ENCODE data around the gene IREB2. TPM values are rescaled to one million over a fixed set of nuclear protein-coding genes. Genes with fewer than 3 reads are reported as not detected.

IREB2 gene
- total RNA-seq, 1 experiment from 2014 or later: 6.5 TPM

DNA sequence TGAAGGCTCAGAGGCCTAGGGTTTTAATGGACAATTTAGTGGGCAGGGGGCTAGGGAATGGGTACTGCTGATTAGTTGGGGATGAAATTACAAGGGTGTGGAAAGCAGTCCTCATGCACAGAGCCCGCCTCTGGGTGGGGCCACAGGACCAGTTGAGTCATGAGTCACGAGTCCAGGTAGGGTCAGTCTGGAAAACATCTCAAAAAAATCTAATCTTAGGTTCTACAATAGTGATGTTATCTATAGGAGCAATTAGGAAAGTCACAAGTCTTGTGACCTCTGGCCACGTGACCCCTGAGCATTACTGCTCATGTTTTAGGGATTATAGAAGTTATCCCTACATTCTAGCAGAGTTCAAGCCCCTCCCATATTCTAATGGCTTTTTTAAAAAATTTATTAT lies 18.6 kb upstream of the IREB2 start:
- Histone ChIP-seq H3K9me2 (replicated peaks; ENCODE audit: low read length) (no peaks in the 10 kb centered on the region), H2AFZ (ENCODE audit: low read length) (no peak overlapping the region), H3K9ac (ENCODE audit: low read length) (no peak overlapping the region), H3K36me3 (ENCODE audit: low read depth, low read length) (no peaks in the 10 kb centered on the region), H3K4me3 (ENCODE audit: low read length) (no peak overlapping the region), H3K27ac (ENCODE audit: low read length) (no peak overlapping the region), H4K20me1 (ENCODE audit: low read length) (no peaks in the 10 kb centered on the region), H3F3A (ENCODE audit: low read length, unreplicated experiment) (no peaks in the 10 kb centered on the region), H3K27me3 (ENCODE audit: low read length) (no peaks in the 10 kb centered on the region), H3K79me2 (ENCODE audit: low read length) (no peaks in the 10 kb centered on the region), H3K4me1 (ENCODE audit: insufficient read depth, low read length) (peaks cover 4% of the 10 kb centered on the region; the same call in 1 of the 2 replicates), H3K9me3 (ENCODE audit: low read length) (no peaks in the 10 kb centered on the region), H3K4me2 (ENCODE audit: low read length) (no peak overlapping the region)
- intact Hi-C loops (cut with micrococcal nuclease): loop anchor here (5.0 kb wide), 1 partner anchor 307 kb away; no protein-coding TSS in a partner anchor
- CTCF ChIA-PET: no interaction called here
- ATAC-seq (no peak), DNase-seq (no peak)
- no TSS peak for BruUV-seq (replicated peaks)
- POLR2A ChIA-PET (ENCODE audit: unreplicated experiment): no interaction called here
- TF ChIP-seq EZH2 (IDR thresholded peaks at IDR 0.05; ENCODE audit: low read length, unreplicated experiment): no peak
- TF ChIP-seq EZH2phosphoT487 (IDR thresholded peaks at IDR 0.05; ENCODE audit: borderline replicate concordance, low read length): no peak
- TF ChIP-seq, protein P1, sequence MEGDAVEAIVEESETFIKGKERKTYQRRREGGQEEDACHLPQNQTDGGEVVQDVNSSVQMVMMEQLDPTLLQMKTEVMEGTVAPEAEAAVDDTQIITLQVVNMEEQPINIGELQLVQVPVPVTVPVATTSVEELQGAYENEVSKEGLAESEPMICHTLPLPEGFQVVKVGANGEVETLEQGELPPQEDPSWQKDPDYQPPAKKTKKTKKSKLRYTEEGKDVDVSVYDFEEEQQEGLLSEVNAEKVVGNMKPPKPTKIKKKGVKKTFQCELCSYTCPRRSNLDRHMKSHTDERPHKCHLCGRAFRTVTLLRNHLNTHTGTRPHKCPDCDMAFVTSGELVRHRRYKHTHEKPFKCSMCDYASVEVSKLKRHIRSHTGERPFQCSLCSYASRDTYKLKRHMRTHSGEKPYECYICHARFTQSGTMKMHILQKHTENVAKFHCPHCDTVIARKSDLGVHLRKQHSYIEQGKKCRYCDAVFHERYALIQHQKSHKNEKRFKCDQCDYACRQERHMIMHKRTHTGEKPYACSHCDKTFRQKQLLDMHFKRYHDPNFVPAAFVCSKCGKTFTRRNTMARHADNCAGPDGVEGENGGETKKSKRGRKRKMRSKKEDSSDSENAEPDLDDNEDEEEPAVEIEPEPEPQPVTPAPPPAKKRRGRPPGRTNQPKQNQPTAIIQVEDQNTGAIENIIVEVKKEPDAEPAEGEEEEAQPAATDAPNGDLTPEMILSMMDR (conservative IDR thresholded peaks at IDR 0.05; ENCODE audit: low read depth, low read length): no peak

DNA sequence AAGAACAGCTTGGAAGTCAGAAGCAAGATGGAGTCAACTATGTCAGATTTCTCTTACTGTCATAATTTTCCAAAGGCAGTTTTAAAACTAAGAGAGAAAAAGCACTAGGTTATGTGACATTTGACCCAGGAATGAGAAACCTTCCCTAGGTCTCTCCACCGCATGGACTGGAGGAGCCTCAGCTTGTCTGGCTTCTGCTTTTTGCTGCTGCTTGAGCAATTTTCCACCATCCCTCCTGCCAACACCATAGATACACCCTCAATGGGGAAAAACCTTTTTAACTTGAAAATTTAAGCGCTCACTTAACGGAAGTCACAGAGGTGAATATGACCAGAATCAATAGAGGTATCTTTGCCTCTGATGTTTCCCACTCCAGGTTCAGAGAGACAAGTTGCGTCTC lies 17.8 kb upstream of the IREB2 start:
- Histone ChIP-seq H3F3A (ENCODE audit: low read length, unreplicated experiment) (no peaks in the 10 kb centered on the region), H2AFZ (ENCODE audit: low read length) (no peak overlapping the region), H3K9me3 (ENCODE audit: low read length) (no peaks in the 10 kb centered on the region), H4K20me1 (ENCODE audit: low read length) (no peaks in the 10 kb centered on the region), H3K79me2 (ENCODE audit: low read length) (no peaks in the 10 kb centered on the region), H3K4me2 (ENCODE audit: low read length) (no peak overlapping the region), H3K27ac (ENCODE audit: low read length) (no peak overlapping the region), H3K4me3 (ENCODE audit: low read length) (no peak overlapping the region), H3K36me3 (ENCODE audit: low read depth, low read length) (no peaks in the 10 kb centered on the region), H3K9me2 (replicated peaks; ENCODE audit: low read length) (no peaks in the 10 kb centered on the region), H3K27me3 (ENCODE audit: low read length) (no peaks in the 10 kb centered on the region), H3K9ac (ENCODE audit: low read length) (no peak overlapping the region), H3K4me1 (ENCODE audit: insufficient read depth, low read length) (peaks cover 4% of the 10 kb centered on the region; the same call in 1 of the 2 replicates)
- POLR2A ChIA-PET (ENCODE audit: unreplicated experiment): no interaction called here
- DNase-seq: no peak
- intact Hi-C loops (cut with micrococcal nuclease): no loop called here
- CTCF ChIA-PET: no interaction called here
- no peak for ATAC-seq
- TF ChIP-seq, protein P1 (conservative IDR thresholded peaks at IDR 0.05; ENCODE audit: low read depth, low read length): no peak
- TF ChIP-seq EZH2 (IDR thresholded peaks at IDR 0.05; ENCODE audit: low read length, unreplicated experiment) (no peak), EZH2phosphoT487 (IDR thresholded peaks at IDR 0.05; ENCODE audit: borderline replicate concordance, low read length) (no peak)
- BruUV-seq (replicated peaks): no TSS peak

DNA sequence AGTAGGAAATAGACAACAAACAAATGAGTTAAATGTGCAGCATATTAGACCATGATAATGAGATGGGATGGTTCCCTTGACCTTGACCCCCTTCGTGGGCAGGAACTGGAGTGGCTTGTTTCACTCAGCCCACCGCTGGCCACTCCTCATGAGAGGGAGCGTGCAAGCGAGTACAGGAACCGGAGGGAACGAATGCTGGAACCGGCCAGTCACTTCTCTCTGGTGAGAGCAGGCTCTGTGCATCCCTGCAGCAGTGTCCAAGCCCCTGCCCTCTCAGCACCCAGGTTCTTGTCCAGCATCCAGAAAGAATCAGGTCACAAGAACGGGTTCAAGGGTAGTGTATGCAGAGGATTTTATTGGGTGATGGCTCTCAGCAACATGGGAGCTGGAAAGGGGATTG lies 17.2 kb upstream of the IREB2 start:
- Histone ChIP-seq H3K4me2 (ENCODE audit: low read length) (no peak overlapping the region), H3K9me2 (replicated peaks; ENCODE audit: low read length) (no peaks in the 10 kb centered on the region), H3K9me3 (ENCODE audit: low read length) (no peaks in the 10 kb centered on the region), H3K79me2 (ENCODE audit: low read length) (no peaks in the 10 kb centered on the region), H3K4me1 (ENCODE audit: insufficient read depth, low read length) (peaks cover 4% of the 10 kb centered on the region; the same call in 1 of the 2 replicates), H3K36me3 (ENCODE audit: low read depth, low read length) (no peaks in the 10 kb centered on the region), H3K27me3 (ENCODE audit: low read length) (no peaks in the 10 kb centered on the region), H3K4me3 (ENCODE audit: low read length) (no peak overlapping the region), H4K20me1 (ENCODE audit: low read length) (no peaks in the 10 kb centered on the region), H3K27ac (ENCODE audit: low read length) (no peak overlapping the region), H2AFZ (ENCODE audit: low read length) (no peak overlapping the region), H3F3A (ENCODE audit: low read length, unreplicated experiment) (no peaks in the 10 kb centered on the region), H3K9ac (ENCODE audit: low read length) (no peak overlapping the region)
- no TSS peak for BruUV-seq (replicated peaks)
- TF ChIP-seq, protein P1 (conservative IDR thresholded peaks at IDR 0.05; ENCODE audit: low read depth, low read length): no peak
- no peak for TF ChIP-seq EZH2phosphoT487 (IDR thresholded peaks at IDR 0.05; ENCODE audit: borderline replicate concordance, low read length)
- TF ChIP-seq EZH2 (IDR thresholded peaks at IDR 0.05; ENCODE audit: low read length, unreplicated experiment): no peak
- ChIA-PET POLR2A (ENCODE audit: unreplicated experiment) (no interaction called here), CTCF (no interaction called here)
- intact Hi-C loops (cut with micrococcal nuclease): no loop called here
- DNase-seq: no peak
- no peak for ATAC-seq
